ENCODE measurements around the gene CD200R1L.

DNA sequence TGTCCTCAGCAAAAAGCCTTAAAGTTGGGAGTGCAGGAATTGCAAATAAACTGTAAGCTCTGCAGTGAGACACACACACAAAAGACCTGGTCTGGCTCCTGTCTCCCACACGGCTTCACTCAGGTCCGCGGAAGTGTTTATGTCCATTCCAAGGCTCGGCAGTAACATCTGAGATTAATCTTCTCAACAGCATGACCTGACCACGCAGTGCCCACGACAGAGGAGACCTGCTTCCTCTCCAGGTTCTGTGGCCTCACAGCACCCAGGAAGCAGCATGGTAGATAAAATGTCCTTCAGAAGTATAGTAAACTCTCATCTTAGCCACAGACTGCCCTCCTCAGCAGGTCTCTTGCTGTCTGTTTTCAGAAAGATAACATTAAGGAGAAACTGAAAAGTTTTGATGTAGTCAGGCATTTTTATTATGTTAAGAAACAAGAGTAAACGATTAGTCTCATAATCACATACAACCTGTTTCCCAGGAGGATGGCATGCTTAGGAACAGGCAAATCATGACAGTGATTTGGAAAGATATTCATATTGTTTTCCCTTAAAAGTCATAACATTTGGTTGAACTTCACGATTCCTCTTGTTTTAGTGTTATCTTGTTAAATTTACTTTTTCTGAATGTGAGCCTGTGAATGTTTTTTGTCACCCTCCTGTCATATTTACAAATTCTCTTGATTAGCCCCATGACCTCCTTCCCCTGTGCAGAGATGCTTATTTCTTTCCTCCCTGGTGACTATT lies 34.6 kb downstream of the CD200R1L start:
- TF ChIP-seq, protein P1, sequence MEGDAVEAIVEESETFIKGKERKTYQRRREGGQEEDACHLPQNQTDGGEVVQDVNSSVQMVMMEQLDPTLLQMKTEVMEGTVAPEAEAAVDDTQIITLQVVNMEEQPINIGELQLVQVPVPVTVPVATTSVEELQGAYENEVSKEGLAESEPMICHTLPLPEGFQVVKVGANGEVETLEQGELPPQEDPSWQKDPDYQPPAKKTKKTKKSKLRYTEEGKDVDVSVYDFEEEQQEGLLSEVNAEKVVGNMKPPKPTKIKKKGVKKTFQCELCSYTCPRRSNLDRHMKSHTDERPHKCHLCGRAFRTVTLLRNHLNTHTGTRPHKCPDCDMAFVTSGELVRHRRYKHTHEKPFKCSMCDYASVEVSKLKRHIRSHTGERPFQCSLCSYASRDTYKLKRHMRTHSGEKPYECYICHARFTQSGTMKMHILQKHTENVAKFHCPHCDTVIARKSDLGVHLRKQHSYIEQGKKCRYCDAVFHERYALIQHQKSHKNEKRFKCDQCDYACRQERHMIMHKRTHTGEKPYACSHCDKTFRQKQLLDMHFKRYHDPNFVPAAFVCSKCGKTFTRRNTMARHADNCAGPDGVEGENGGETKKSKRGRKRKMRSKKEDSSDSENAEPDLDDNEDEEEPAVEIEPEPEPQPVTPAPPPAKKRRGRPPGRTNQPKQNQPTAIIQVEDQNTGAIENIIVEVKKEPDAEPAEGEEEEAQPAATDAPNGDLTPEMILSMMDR (IDR thresholded peaks at IDR 0.05), result no peak
- no peak for TF ChIP-seq POLR2A (IDR thresholded peaks at IDR 0.05)
